Colonic mucosa (tissue), 4 donors: ENCODE data around the gene CHGA. TPM values are rescaled to one million over a fixed set of nuclear protein-coding genes. Genes with fewer than 3 reads are reported as not detected.

Source experiments
- DNase-seq: peaks from one replicate; pipeline ENCODE4 v3.0.0-alpha.2; 2020
- H3K27ac ChIP-seq: fragments of 200-600 bp; one replicate; pipeline ENCODE4 v1.8.0; 2021
- H3K27me3 ChIP-seq: fragments of 200-600 bp; one replicate; pipeline ENCODE4 v1.8.0; 2021
- H3K36me3 ChIP-seq: fragments of 200-600 bp; one replicate; pipeline ENCODE4 v1.8.0; 2021
- H3K4me1 ChIP-seq: fragments of 200-600 bp; one replicate; pipeline ENCODE4 v1.8.0; 2021; ENCODE audit warnings: mild to moderate bottlenecking
- H3K4me3 ChIP-seq: fragments of 200-600 bp; one replicate; pipeline ENCODE4 v1.8.0; 2021
- H3K9ac ChIP-seq, 2 donors: one replicate each; pipeline ENCODE4 v1.7.0; 2013; ENCODE audit warnings: control low read depth in 2 of 2, low read depth in 2 of 2, low read length in 2 of 2
- H3K9me3 ChIP-seq: fragments of 200-600 bp; one replicate; pipeline ENCODE4 v1.8.0; 2021
- intact Hi-C: fragments of 100-400 bp; cut with DNase I; formaldehyde crosslinking; loops from one replicate; pipeline ENCODE4 v1.14.1; 2022
- total RNA-seq, 2 donors: library from RNA; stranded (reverse); fragmentation: NEBNext Ultra II Directional in 1 of 2; extraction: Animal tissue kit (Norgen Biotek cat#: 25700) in 1 of 2; gene quantifications; one replicate each; pipeline ENCODE4 v1.2.1, GENCODE V29; 2021
- TF ChIP-seq, protein P1 (sequence below): fragments of 200-600 bp; IDR thresholded peaks from one replicate; pipeline ENCODE4 v1.8.0; 2022; ENCODE audit warnings: antibody characterized with exemption, mild to moderate bottlenecking
- donor health status: healthy.
- donor health status: DM: no; HTN: no; CAD: no.
- donor health status: DM: no; HTN: no; CAD: no.

CHGA gene
- total RNA-seq, 2 donors from 2014 or later, result 137 to 326 TPM

DNA sequence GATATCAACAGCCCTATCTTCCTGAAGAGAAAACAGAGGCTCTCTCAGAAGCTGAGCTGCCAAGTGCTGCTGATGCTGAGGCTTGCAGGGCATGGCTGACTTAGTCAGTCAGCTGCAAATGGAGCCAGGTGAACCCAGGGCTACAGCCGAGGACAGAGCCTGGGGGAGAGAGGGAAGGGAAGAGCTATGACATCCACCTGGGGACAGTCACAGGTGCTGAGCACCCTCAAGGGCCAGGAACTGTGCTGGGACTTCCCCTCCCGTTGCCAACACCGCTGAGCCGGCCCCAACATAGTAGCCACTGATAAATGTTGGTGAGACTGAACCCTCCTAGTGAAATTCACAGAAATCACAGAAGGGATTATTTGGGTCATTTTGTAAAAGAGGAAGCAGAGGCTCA is 6.7 kb upstream of the CHGA start:
- Histone ChIP-seq H3K4me1 (no peaks in the 10 kb centered on the region), H3K27me3 (no peaks in the 10 kb centered on the region)

DNA sequence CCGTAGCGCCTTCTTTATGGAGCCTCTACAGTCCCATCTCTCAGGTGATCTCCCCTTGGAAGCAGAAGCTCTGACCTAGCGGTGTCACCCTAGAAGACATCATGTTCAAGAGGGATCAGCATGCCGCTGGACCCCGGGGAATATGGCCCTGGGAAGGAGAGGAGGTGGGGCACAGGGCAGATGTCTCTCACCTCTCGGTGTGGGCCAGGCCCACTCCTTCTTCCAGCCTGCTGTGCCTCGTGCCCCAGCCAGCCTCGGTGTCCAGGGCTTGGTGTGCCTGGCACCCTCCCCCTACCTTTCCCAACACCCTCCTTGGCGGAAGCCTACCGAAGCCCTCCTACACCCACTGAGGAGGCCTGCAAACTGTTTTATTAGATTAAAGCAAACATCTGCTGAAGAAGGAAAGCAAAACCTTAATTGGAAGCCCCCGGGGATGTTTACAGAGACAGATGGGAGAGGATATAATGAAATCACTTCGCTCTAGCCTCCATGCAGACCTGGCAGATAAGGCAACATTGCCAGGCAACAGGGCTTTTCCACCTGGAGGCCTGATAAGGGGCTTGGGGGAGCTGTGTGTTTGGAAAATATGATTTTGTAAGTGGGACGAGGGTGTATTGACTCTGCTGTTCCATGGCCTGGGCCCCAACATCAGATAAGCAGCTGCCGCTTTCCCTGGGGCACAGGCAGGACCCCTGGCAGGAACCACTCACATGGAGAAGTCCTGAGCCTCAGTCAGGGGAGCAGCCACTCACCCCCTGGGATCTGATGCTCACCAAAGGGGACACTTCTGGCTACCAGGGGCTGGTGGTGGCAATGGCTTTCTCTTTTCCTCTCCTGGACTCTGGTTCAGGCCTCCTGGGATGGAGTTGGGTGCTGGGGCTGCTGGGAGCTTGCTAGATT is 5.7 kb upstream of the CHGA start:
- no peaks in the 10 kb centered on the region for H3K27me3 ChIP-seq
- TF ChIP-seq, protein P1, sequence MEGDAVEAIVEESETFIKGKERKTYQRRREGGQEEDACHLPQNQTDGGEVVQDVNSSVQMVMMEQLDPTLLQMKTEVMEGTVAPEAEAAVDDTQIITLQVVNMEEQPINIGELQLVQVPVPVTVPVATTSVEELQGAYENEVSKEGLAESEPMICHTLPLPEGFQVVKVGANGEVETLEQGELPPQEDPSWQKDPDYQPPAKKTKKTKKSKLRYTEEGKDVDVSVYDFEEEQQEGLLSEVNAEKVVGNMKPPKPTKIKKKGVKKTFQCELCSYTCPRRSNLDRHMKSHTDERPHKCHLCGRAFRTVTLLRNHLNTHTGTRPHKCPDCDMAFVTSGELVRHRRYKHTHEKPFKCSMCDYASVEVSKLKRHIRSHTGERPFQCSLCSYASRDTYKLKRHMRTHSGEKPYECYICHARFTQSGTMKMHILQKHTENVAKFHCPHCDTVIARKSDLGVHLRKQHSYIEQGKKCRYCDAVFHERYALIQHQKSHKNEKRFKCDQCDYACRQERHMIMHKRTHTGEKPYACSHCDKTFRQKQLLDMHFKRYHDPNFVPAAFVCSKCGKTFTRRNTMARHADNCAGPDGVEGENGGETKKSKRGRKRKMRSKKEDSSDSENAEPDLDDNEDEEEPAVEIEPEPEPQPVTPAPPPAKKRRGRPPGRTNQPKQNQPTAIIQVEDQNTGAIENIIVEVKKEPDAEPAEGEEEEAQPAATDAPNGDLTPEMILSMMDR, result no peak
- no peak overlapping the region for H3K9ac ChIP-seq
- no peak for DNase-seq
- H3K36me3 ChIP-seq, result no peaks in the 10 kb centered on the region
- H3K27ac ChIP-seq, result no peak overlapping the region
- no peaks in the 10 kb centered on the region for H3K9me3 ChIP-seq
- no peaks in the 10 kb centered on the region for H3K4me1 ChIP-seq
- intact Hi-C loops, result no loop called here
- H3K4me3 ChIP-seq, result no peak overlapping the region

More for the DNA sequence above, 6.7 kb upstream of the CHGA start:
- H3K27ac ChIP-seq, result no peak overlapping the region
- intact Hi-C loops, result no loop called here
- H3K4me3 ChIP-seq, result no peak overlapping the region
- H3K36me3 ChIP-seq, result no peaks in the 10 kb centered on the region
- H3K9ac ChIP-seq, result no peak overlapping the region
- H3K9me3 ChIP-seq, result no peaks in the 10 kb centered on the region
- no peak for DNase-seq
- TF ChIP-seq, protein P1, result no peak

DNA sequence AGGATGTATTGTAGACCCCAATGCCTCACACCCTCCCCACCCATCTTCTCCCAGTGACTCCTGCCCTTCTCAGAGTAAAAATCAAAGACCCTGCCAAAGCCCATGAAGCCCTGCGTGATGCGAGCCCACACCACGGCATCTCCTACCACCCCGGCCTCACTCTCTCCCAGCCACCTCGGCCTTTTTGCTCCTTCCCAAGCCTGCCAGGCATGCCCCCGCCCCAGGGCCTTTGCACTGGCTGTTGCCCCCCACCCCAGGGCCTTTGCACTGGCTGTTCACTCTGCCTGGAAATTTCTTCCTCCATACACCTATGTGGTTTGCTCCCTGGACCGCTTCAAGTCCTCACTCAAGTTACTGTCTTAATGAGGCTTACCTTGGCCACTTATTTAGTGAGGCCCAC is 5.0 kb upstream of the CHGA start:
- Histone ChIP-seq H3K4me1 (no peaks in the 10 kb centered on the region), H3K27me3 (peaks cover 6% of the 10 kb centered on the region), H3K9ac (no peak overlapping the region), H3K27ac (no peak overlapping the region), H3K4me3 (no peak overlapping the region), H3K36me3 (no peaks in the 10 kb centered on the region), H3K9me3 (no peaks in the 10 kb centered on the region)
- intact Hi-C loops, result no loop called here
- TF ChIP-seq, protein P1, result no peak
- DNase-seq, result no peak

DNA sequence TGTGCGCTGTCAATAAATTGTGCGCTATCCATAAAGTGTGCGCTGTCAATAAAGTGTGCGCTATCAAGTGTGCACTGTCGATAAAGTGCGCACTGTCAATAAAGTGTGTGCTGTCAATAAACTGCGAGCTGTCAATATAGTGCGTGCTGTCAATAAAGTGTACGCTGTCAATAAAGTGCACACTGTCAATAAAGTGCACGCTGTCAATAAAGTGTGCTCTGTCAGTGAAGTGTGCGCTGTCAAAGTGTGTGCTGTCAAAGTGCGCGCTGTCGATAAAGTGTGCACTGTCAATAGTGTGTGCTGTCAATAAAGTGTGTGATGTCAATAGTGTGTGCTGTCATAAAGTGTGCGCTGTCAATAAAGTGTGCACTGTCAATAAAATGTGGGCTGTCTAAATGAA is 2.9 kb upstream of the CHGA start:
- H3K9me3 ChIP-seq, result no peaks in the 10 kb centered on the region
- intact Hi-C loops, result no loop called here
- H3K27me3 ChIP-seq, result peaks cover 11% of the 10 kb centered on the region
- no peaks in the 10 kb centered on the region for H3K36me3 ChIP-seq
- H3K9ac ChIP-seq, result no peak overlapping the region
- no peak overlapping the region for H3K27ac ChIP-seq
- no peaks in the 10 kb centered on the region for H3K4me1 ChIP-seq
- DNase-seq, result no peak
- no peak overlapping the region for H3K4me3 ChIP-seq
- TF ChIP-seq, protein P1, result no peak

DNA sequence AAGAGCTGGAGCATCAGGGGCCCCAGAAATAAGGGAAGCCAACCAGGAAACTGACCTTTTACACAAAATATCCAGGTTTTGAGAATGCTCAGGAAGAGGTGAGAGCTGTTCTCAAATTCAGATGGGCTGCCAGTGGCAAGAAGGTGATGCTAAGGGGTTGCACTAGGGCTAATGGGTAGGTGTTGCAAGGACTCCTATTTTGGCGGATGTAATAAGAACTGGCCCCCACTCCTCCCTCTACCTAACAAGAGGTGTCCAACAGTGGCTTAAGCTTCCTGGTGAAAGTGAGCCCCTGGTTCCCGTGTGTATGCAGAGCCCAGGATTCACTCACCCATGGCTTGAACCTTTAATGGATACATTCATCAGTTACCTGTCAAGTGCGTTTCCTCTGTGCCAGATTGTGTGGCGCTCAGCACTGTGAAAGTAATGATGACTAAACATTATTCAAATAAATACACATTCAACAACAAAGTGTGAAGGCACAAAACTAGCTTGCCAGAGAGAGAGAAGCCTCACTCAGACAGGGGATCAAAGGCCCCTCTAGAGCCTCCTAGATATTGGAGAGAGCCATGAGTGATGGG is 705 bp upstream of the CHGA start:
- H3K4me1 ChIP-seq, result no peaks in the 10 kb centered on the region
- no peak overlapping the region for H3K4me3 ChIP-seq
- no peaks in the 10 kb centered on the region for H3K9me3 ChIP-seq
- H3K27ac ChIP-seq, result no peak overlapping the region
- no peaks in the 10 kb centered on the region for H3K36me3 ChIP-seq
- intact Hi-C loops, result no loop called here
- DNase-seq, result no peak
- peaks cover 11% of the 10 kb centered on the region for H3K27me3 ChIP-seq
- H3K9ac ChIP-seq, result no peak overlapping the region
- TF ChIP-seq, protein P1, result no peak
